Mesothelial cell of epicardium (in vitro differentiated cells): Measurements from ENCODE around the gene MIS18BP1. TPM values are rescaled to one million over a fixed set of nuclear protein-coding genes. Genes with fewer than 3 reads are reported as not detected.

Experiments
- DNase-seq, 2 experiments: peaks; one replicate each; pipeline ENCODE4 v3.0.0; 2021; ENCODE audit warnings: low spot score in 2 of 2; ENCODE audit not compliant: unreplicated experiment in 2 of 2
- H3K27ac Mint-ChIP-seq: 2 replicates; pipeline ENCODE4 v1.8.0; 2021; ENCODE audit warnings: mixed read lengths
- H3K27me3 Mint-ChIP-seq: 2 replicates; pipeline ENCODE4 v1.8.0; 2021; ENCODE audit warnings: low read depth, mixed read lengths
- H3K36me3 Mint-ChIP-seq: 2 replicates; pipeline ENCODE4 v1.8.0; 2021; ENCODE audit warnings: mixed read lengths
- H3K4me1 Mint-ChIP-seq: 2 replicates; pipeline ENCODE4 v1.8.0; 2021; ENCODE audit warnings: mixed read lengths
- H3K4me3 Mint-ChIP-seq: 2 replicates; pipeline ENCODE4 v1.8.0; 2021; ENCODE audit warnings: mild to moderate bottlenecking, moderate library complexity, mixed read lengths
- H3K9me3 Mint-ChIP-seq: 2 replicates; pipeline ENCODE4 v1.8.0; 2021; ENCODE audit warnings: mixed read lengths
- CTCF ChIP-seq: fragments of 200-600 bp; sonication (generic); IDR thresholded peaks from one replicate; pipeline ENCODE4 v1.5.0; 2021; ENCODE audit warnings: antibody characterized with exemption; ENCODE audit not compliant: unreplicated experiment
- total RNA-seq: library from RNA; stranded (reverse); gene quantifications from 3 replicates; pipeline ENCODE4 v1.2.1, GENCODE V29; 2021

MIS18BP1 gene
- total RNA-seq, 1 donor from 2014 or later = 42.0 TPM

GRCh38 chr14:45177076-45177475, 75.9 kb downstream of the MIS18BP1 start:
- no peaks in the 10 kb centered on the region for H3K9me3 Mint-ChIP-seq
- no peaks in the 10 kb centered on the region for H3K36me3 Mint-ChIP-seq
- no peaks in the 10 kb centered on the region for H3K27me3 Mint-ChIP-seq
- no peak for DNase-seq
- H3K27ac Mint-ChIP-seq = no peak overlapping the region
- H3K4me1 Mint-ChIP-seq = peaks cover 1% of the 10 kb centered on the region
- no peak overlapping the region for H3K4me3 Mint-ChIP-seq
- TF ChIP-seq CTCF = no peak

GRCh38 chr14:45169906-45170305, 83.1 kb downstream of the MIS18BP1 start:
- no peak overlapping the region for H3K27ac Mint-ChIP-seq
- H3K27me3 Mint-ChIP-seq = no peaks in the 10 kb centered on the region
- no peak overlapping the region for H3K4me3 Mint-ChIP-seq
- H3K9me3 Mint-ChIP-seq = no peaks in the 10 kb centered on the region
- peaks cover 2% of the 10 kb centered on the region for H3K36me3 Mint-ChIP-seq
- TF ChIP-seq CTCF = no peak
- DNase-seq = no peak
- H3K4me1 Mint-ChIP-seq = no peaks in the 10 kb centered on the region

- H3K4me1 Mint-ChIP-seq = no peaks in the 10 kb centered on the region
- DNase-seq = no peak
- no peak for TF ChIP-seq CTCF
- no peaks in the 10 kb centered on the region for H3K27me3 Mint-ChIP-seq
- H3K27ac Mint-ChIP-seq = no peak overlapping the region
- no peaks in the 10 kb centered on the region for H3K9me3 Mint-ChIP-seq
- no peak overlapping the region for H3K4me3 Mint-ChIP-seq
- peaks cover 2% of the 10 kb centered on the region for H3K36me3 Mint-ChIP-seq
Measured at GRCh38 chr14:45156067-45156466, 96.9 kb downstream of the MIS18BP1 start.

Other genes starting within 250 kb of the MIS18BP1 start
- gene PRPF39, start 169.1 kb downstream of the MIS18BP1 start, total RNA-seq = 73.5 to 82.4 TPM (median 76.1 TPM) in 3 replicates
- gene FKBP3, start 118.7 kb downstream of the MIS18BP1 start, total RNA-seq = 67.9 to 74.3 TPM (median 73.4 TPM) in 3 replicates
- 7.5 to 9.9 TPM (median 8.0 TPM) in 3 replicates for gene FANCM, start 117.3 kb downstream of the MIS18BP1 start, total RNA-seq